Measurements from ENCODE around the gene PARD3B. TPM values are rescaled to one million over a fixed set of nuclear protein-coding genes. Genes with fewer than 3 reads are reported as not detected.
A peak's percentile ranks its signal among the peaks of the same experiment; 100 is the strongest.

Gene PARD3B
- total RNA-seq, 2 experiments from 2014 or later = 0.11 to 0.88 TPM

DNA sequence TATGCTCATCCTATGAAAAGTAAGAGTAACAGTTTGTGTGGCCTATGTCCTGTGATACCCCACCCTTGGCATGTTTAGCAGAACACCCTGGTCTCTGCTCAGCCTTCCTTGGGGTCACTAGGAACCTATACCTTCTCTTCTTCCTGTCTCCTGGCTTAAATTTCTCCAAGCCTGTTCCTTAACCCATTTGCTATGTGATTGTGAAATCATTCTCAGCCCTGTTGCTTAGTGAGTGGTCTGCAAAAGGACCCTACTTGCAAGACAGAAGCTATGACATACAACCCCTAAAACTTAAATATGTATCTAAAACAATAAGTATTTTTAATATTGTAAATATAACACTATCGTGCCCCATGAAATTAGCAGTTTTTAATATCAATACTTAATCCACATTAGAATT, 524.7 kb downstream of the PARD3B start:
- Mint-ChIP-seq H3K27ac (no peak overlapping the region), H3K4me3 (no peak overlapping the region), H3K9me3 (peaks cover 2% of the 10 kb centered on the region), H3K27me3 (no peaks in the 10 kb centered on the region), H3K4me1 (ENCODE audit: low read depth) (no peaks in the 10 kb centered on the region), H3K36me3 (ENCODE audit: low read depth) (peaks cover 2% of the 10 kb centered on the region)
- intact Hi-C loops (cut with micrococcal nuclease) = no loop called here
- TF ChIP-seq, protein P1, sequence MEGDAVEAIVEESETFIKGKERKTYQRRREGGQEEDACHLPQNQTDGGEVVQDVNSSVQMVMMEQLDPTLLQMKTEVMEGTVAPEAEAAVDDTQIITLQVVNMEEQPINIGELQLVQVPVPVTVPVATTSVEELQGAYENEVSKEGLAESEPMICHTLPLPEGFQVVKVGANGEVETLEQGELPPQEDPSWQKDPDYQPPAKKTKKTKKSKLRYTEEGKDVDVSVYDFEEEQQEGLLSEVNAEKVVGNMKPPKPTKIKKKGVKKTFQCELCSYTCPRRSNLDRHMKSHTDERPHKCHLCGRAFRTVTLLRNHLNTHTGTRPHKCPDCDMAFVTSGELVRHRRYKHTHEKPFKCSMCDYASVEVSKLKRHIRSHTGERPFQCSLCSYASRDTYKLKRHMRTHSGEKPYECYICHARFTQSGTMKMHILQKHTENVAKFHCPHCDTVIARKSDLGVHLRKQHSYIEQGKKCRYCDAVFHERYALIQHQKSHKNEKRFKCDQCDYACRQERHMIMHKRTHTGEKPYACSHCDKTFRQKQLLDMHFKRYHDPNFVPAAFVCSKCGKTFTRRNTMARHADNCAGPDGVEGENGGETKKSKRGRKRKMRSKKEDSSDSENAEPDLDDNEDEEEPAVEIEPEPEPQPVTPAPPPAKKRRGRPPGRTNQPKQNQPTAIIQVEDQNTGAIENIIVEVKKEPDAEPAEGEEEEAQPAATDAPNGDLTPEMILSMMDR (IDR thresholded peaks at IDR 0.05) = no peak
- POLR2A ChIA-PET = interaction anchor here (0.7 to 0.9 kb wide), 2 partner anchors 38 to 1712 kb away, joined by 3 read pairs; no protein-coding TSS in a partner anchor
- DNase-seq = no peak
- CTCF ChIA-PET = no interaction called here
- ATAC-seq = no peak

- intact Hi-C loops (cut with micrococcal nuclease) = no loop called here
- Mint-ChIP-seq H3K27ac (no peak overlapping the region), H3K9me3 (peaks cover 2% of the 10 kb centered on the region), H3K36me3 (ENCODE audit: low read depth) (peaks cover 2% of the 10 kb centered on the region), H3K4me1 (ENCODE audit: low read depth) (peaks cover 3% of the 10 kb centered on the region), H3K4me3 (no peak overlapping the region), H3K27me3 (no peaks in the 10 kb centered on the region)
- TF ChIP-seq, protein P1 (IDR thresholded peaks at IDR 0.05) = no peak
- POLR2A ChIA-PET = no interaction called here
- DNase-seq = no peak
- no peak for ATAC-seq
- CTCF ChIA-PET = no interaction called here
These were observed 525.6 kb downstream of the PARD3B start for GRCh38 chr2:205070889-205071288.

DNA sequence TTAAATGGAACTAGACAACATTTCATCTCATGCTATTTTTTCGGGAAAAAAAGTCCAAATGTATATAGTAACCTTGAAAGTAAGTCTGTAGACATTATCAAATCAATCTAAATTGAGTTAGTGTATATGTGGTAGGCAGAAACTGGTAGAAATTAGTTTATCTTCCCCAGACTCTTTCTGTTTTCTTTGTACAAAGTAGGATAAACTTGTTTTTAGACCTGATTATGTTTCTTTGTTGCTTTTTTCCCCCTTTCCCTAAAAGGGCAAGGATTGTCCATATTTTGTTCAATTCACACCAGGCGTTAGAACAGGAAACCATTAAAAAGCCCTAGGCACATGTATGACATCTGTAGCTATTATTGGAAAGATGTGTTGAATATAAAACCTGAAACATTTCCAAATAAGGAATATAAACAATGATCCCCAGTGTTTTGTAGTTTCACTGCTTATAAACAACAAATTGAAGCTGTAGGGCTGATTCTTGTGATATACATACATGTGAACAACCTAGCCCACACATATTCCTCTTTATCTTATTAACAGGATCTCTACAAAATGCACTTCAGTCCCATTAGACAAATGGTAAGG, 528.3 kb downstream of the PARD3B start:
- ChIA-PET CTCF (no interaction called here), POLR2A (no interaction called here)
- no peak overlapping the region for H3K27ac Mint-ChIP-seq
- no peak for DNase-seq
- H3K27me3 Mint-ChIP-seq = no peaks in the 10 kb centered on the region
- H3K9me3 Mint-ChIP-seq = peaks cover 1% of the 10 kb centered on the region
- peaks cover 30% of the 10 kb centered on the region for H3K4me1 Mint-ChIP-seq (ENCODE audit: low read depth)
- H3K4me3 Mint-ChIP-seq = no peak overlapping the region
- intact Hi-C loops (cut with micrococcal nuclease) = no loop called here
- H3K36me3 Mint-ChIP-seq (ENCODE audit: low read depth) = peaks cover 2% of the 10 kb centered on the region
- ATAC-seq = no peak
- TF ChIP-seq, protein P1 (IDR thresholded peaks at IDR 0.05) = no peak

GRCh38 chr2:205076405-205076804, 531.1 kb downstream of the PARD3B start:
- Mint-ChIP-seq H3K36me3 (ENCODE audit: low read depth) (peaks cover 2% of the 10 kb centered on the region), H3K27ac (peak overlapping the region; percentile 34), H3K4me3 (no peak overlapping the region), H3K9me3 (peaks cover 1% of the 10 kb centered on the region), H3K4me1 (ENCODE audit: low read depth) (peaks cover 38% of the 10 kb centered on the region), H3K27me3 (no peaks in the 10 kb centered on the region)
- ATAC-seq (no peak), DNase-seq (no peak)
- CTCF ChIA-PET = no interaction called here
- TF ChIP-seq, protein P1 (IDR thresholded peaks at IDR 0.05) = no peak
- intact Hi-C loops (cut with micrococcal nuclease) = no loop called here
- POLR2A ChIA-PET = no interaction called here

GRCh38 chr2:205077159-205077558, 531.9 kb downstream of the PARD3B start:
- peak; percentile 79 for ATAC-seq
- TF ChIP-seq, protein P1 (IDR thresholded peaks at IDR 0.05) = no peak
- Mint-ChIP-seq H3K27me3 (no peaks in the 10 kb centered on the region), H3K9me3 (peaks cover 1% of the 10 kb centered on the region), H3K36me3 (ENCODE audit: low read depth) (peaks cover 2% of the 10 kb centered on the region), H3K4me1 (ENCODE audit: low read depth) (peaks cover 38% of the 10 kb centered on the region), H3K27ac (peak overlapping the region; percentile 72), H3K4me3 (peak overlapping the region; percentile 52)
- CTCF ChIA-PET = no interaction called here
- intact Hi-C loops (cut with micrococcal nuclease) = no loop called here
- POLR2A ChIA-PET = no interaction called here
- DNase-seq = no peak
